GM19468 (cell line): ENCODE measurements around the gene PIPOX.

Source experiments
- ATAC-seq: cut with Tn5 transposase; IDR thresholded peaks from one replicate; pipeline ENCODE4 v1.9.1; 2021; ENCODE audit warnings: mild to moderate bottlenecking, moderate library complexity, moderate number of reproducible peaks; ENCODE audit not compliant: unreplicated experiment; ENCODE audit errors: extremely low read depth

The PIPOX gene

GRCh38 chr17:29093090-29093871 lies 50.3 kb downstream of the PIPOX start:
- ATAC-seq: no peak

GRCh38 chr17:29094101-29094708 lies 51.3 kb downstream of the PIPOX start:
- ATAC-seq: no peak

- ATAC-seq: no peak
Measured at GRCh38 chr17:29095439-29095838, 52.5 kb downstream of the PIPOX start.

- no peak for ATAC-seq
Measured at GRCh38 chr17:29096094-29096493, 53.2 kb downstream of the PIPOX start.

- no peak for ATAC-seq
Measured at GRCh38 chr17:29099527-29099926, 56.6 kb downstream of the PIPOX start.

GRCh38 chr17:29100296-29100695 lies 57.4 kb downstream of the PIPOX start:
- ATAC-seq: no peak

GRCh38 chr17:29102046-29102445 lies 59.1 kb downstream of the PIPOX start:
- no peak for ATAC-seq

- ATAC-seq: no peak
Measured at GRCh38 chr17:29102741-29103181, 59.8 kb downstream of the PIPOX start.

GRCh38 chr17:29103341-29103740 lies 60.4 kb downstream of the PIPOX start:
- ATAC-seq: no peak
